Adrenal gland (tissue), 12 donors: ENCODE measurements around the gene THTPA. TPM values are rescaled to one million over a fixed set of nuclear protein-coding genes. Genes with fewer than 3 reads are reported as not detected.

Experiments used
- DNase-seq, 7 donors: peaks; one replicate each; pipeline ENCODE4 v3.0.0-alpha.2; 2019 to 2020
- H3K27ac ChIP-seq, 5 donors: fragments of 200-600 bp; sonication (generic) in 4 of 5; 1 replicate in 3 of 5; 2 replicates in 2 of 5; pipeline versions ENCODE4 v1.5.1 to v1.8.0; 2016 to 2020; ENCODE audit warnings: mild to moderate bottlenecking in 1 of 5
- H3K27me3 ChIP-seq: fragments of 200-600 bp; 2 replicates; pipeline ENCODE4 v1.8.0; 2021
- H3K36me3 ChIP-seq, 2 donors: fragments of 200-600 bp; replicated peaks in 1 of 2; 1 replicate in 1 of 2; 2 replicates in 1 of 2; pipeline versions ENCODE4 v1.5.1 to v1.8.0; 2018 to 2022
- H3K4me1 ChIP-seq, 2 donors: fragments of 200-600 bp; replicated peaks in 1 of 2; 1 replicate in 1 of 2; 2 replicates in 1 of 2; pipeline versions ENCODE4 v1.5.1 to v1.8.0; 2018 to 2021
- H3K4me3 ChIP-seq, 4 donors: fragments of 200-600 bp; sonication (generic) in 3 of 4; one replicate each; pipeline ENCODE4 v1.5.1; 2016 to 2018
- H3K9me3 ChIP-seq, 3 donors: fragments of 200-600 bp; sonication (generic) in 1 of 3; replicated peaks in 1 of 3; 1 replicate in 2 of 3; 2 replicates in 1 of 3; pipeline versions ENCODE4 v1.5.1 to v1.8.0; 2016 to 2021
- CTCF ChIP-seq, 6 experiments: fragments of 450-650 bp in 4 of 6; fragments of 200-600 bp in 2 of 6; sonication (generic) in 1 of 6; IDR thresholded peaks; 1 replicate in 5 of 6; 2 replicates in 1 of 6; pipeline versions ENCODE4 v1.5.1 to v1.8.0; 2016 to 2021; ENCODE audit warnings: antibody characterized with exemption in 6 of 6, mild to moderate bottlenecking in 2 of 6, moderate library complexity in 1 of 6
- POLR2A ChIP-seq, 2 donors: fragments of 450-650 bp; IDR thresholded peaks; one replicate each; pipeline ENCODE4 v1.6.1; 2017; ENCODE audit warnings: antibody characterized with exemption in 2 of 2, mild to moderate bottlenecking in 2 of 2, moderate library complexity in 1 of 2
- WGBS, 4 donors: extraction: QIAGEN DNeasy Blood & Tissue Kit in 2 of 4; methylation state at CpG; one replicate each; pipeline versions ENCODE4 v1.1.5 to v1.1.7; 2013 to 2017; 5-methylcytosine and 5-hydroxymethylcytosine counted together
- intact Hi-C, 2 donors: fragments of 100-400 bp; cut with DNase I; formaldehyde crosslinking; loops; one replicate each; pipeline versions ENCODE4 v1.14.1 to v1.15.0; 2022 to 2023
- polyA plus RNA-seq, 3 donors: library from polyadenylated mRNA; stranded (reverse); fragments of 200-250 nt in 2 of 3; fragments of 350-450 nt in 1 of 3; fragmentation: Illumina TruSeq in 1 of 3; extraction: RNeasy Lipid Tissue Mini Kit (QIAGEN cat#74804) in 1 of 3; gene quantifications; one replicate each; pipeline ENCODE4 v1.2.3, GENCODE V29; 2013 to 2014
- total RNA-seq, 9 donors: library from RNA; depleted of rRNA in 4 of 9; stranded (reverse); fragments of >200 nt in 4 of 9; fragments of 120-200 nt in 1 of 9; fragmentation: NEBNext Ultra II Directional in 1 of 9; extraction: Animal tissue kit (Norgen Biotek cat#: 25700) in 1 of 9; gene quantifications; one replicate each; pipeline versions ENCODE4 v1.1.0 to v1.2.4, GENCODE V29; 2013 to 2023
- donor health status: healthy with polysubstance abuse.
- donor health status: Bipolar disorder and iron deficiency.
- donor health status: DM: yes; HTN: yes; CAD: no.
- donor health status: DM: no; HTN: no; CAD: no.
- donor health status: DM: no; HTN: no; CAD: no.
- donor health status: DM: yes; HTN: yes; CAD: no.

Gene THTPA
- total and polyA plus RNA-seq, 12 donors, result 11.2 to 41.7 (median 27.2) TPM

- H3K9me3 ChIP-seq, result no peaks in the 10 kb centered on the region
- peak overlapping the region in 1 of 5 donors; percentile 30 for H3K27ac ChIP-seq
- no peak for DNase-seq
- peaks cover 0 to 4% of the 10 kb centered on the region in 2 donors for H3K4me1 ChIP-seq
- 62 to 85% (median 65%) methylated on average over 3 of the region's 3 CpGs for WGBS, 4 donors
- no peak for TF ChIP-seq CTCF (IDR thresholded peaks at IDR 0.05)
- TF ChIP-seq POLR2A (IDR thresholded peaks at IDR 0.05), result no peak
- intact Hi-C loops, result no loop called here
- H3K27me3 ChIP-seq, result peaks cover 32% of the 10 kb centered on the region
- no peak overlapping the region for H3K4me3 ChIP-seq
- no peaks in the 10 kb centered on the region for H3K36me3 ChIP-seq
Measured at GRCh38 chr14:23579311-23579630, 23.2 kb downstream of the THTPA start.

- DNase-seq, result no peak
- Histone ChIP-seq H3K36me3 (no peaks in the 10 kb centered on the region), H3K4me1 (peaks cover 0 to 4% of the 10 kb centered on the region in 2 donors), H3K27ac (no peak overlapping the region), H3K4me3 (no peak overlapping the region), H3K27me3 (peaks cover 29% of the 10 kb centered on the region), H3K9me3 (no peaks in the 10 kb centered on the region)
- TF ChIP-seq POLR2A (IDR thresholded peaks at IDR 0.05), result no peak
- no peak for TF ChIP-seq CTCF (IDR thresholded peaks at IDR 0.05)
- intact Hi-C loops, result no loop called here
Measured at GRCh38 chr14:23579739-23580138, 23.7 kb downstream of the THTPA start.

- WGBS, 4 donors, result 89 to 95% (median 90%) methylated on average over 16 to 24 of the region's 24 CpGs
- H3K4me3 ChIP-seq, result no peak overlapping the region
- H3K9me3 ChIP-seq, result no peaks in the 10 kb centered on the region
- peaks cover 24% of the 10 kb centered on the region for H3K27me3 ChIP-seq
- H3K36me3 ChIP-seq, result no peaks in the 10 kb centered on the region
- H3K27ac ChIP-seq, result no peak overlapping the region
- intact Hi-C loops, result no loop called here
- TF ChIP-seq CTCF (IDR thresholded peaks at IDR 0.05) (no peak), POLR2A (IDR thresholded peaks at IDR 0.05) (no peak)
- no peak for DNase-seq
- H3K4me1 ChIP-seq, result peaks cover 0 to 4% of the 10 kb centered on the region in 2 donors
Measured at GRCh38 chr14:23580152-23580926, 24.3 kb downstream of the THTPA start.

- H3K27ac ChIP-seq, result no peak overlapping the region
- DNase-seq, result no peak
- H3K36me3 ChIP-seq, result no peaks in the 10 kb centered on the region
- WGBS, 4 donors, result 87 to 100% (median 98%) methylated on average over 1 to 8 of the region's 8 CpGs
- TF ChIP-seq POLR2A (IDR thresholded peaks at IDR 0.05) (no peak), CTCF (IDR thresholded peaks at IDR 0.05) (no peak)
- H3K27me3 ChIP-seq, result peaks cover 18% of the 10 kb centered on the region
- no peak overlapping the region for H3K4me3 ChIP-seq
- no peaks in the 10 kb centered on the region for H3K9me3 ChIP-seq
- peaks cover 0 to 4% of the 10 kb centered on the region in 2 donors for H3K4me1 ChIP-seq
- intact Hi-C loops, result no loop called here
Measured at GRCh38 chr14:23580948-23581281, 24.8 kb downstream of the THTPA start.
